HepG2 (cell line): ENCODE results near the gene DDX11.

Experiments
- EZH2 ChIP-seq: conservative IDR thresholded peaks from 2 replicates; pipeline ENCODE4 v1.6.1; 2012; ENCODE audit warnings: mild to moderate bottlenecking, low read depth, low read length, moderate library complexity
- PLRG1 ChIP-seq: fragments of 450-650 bp; conservative IDR thresholded peaks from 2 replicates; pipeline ENCODE4 v1.6.1; 2016
- POLR2A ChIP-seq, 2 experiments: IDR thresholded peaks; 2 replicates each; pipeline ENCODE4 v1.6.1; 2011; ENCODE audit warnings: low read depth in 2 of 2, low read length in 2 of 2, mild to moderate bottlenecking in 1 of 2, moderate library complexity in 1 of 2; ENCODE audit not compliant: insufficient read depth in 1 of 2
- ZNF784 ChIP-seq: sonication (generic); formaldehyde crosslinking; IDR thresholded peaks from 2 replicates; pipeline ENCODE4 v1.5.1; 2020; ENCODE audit warnings: missing genetic modification reagents, mild to moderate bottlenecking, borderline replicate concordance
- ZNF879 ChIP-seq: sonication (generic); formaldehyde crosslinking; IDR thresholded peaks from 2 replicates; pipeline ENCODE4 v1.8.1; 2023; ENCODE audit warnings: missing genetic modification reagents

- no peak for TF ChIP-seq PLRG1
- no peak for TF ChIP-seq ZNF784
- no peak for TF ChIP-seq POLR2A (IDR thresholded peaks at IDR 0.05; ENCODE audit: insufficient read depth in 1 of 2, low read depth in 2 of 2, low read length in 2 of 2)
- no peak for TF ChIP-seq EZH2
- no peak for TF ChIP-seq ZNF879
Observed at GRCh38 chr12:31106101-31106803, 32.6 kb downstream of the DDX11 start.
